A549 (cell line): Measurements from ENCODE around the gene TSFM.

Experiments used
- CEBPB ChIP-seq, 2 experiments: fragments of >200 bp in 1 of 2; sonication (Bioruptor Twin) in 1 of 2; formaldehyde crosslinking in 1 of 2; IDR thresholded peaks; 2 replicates each; pipeline ENCODE4 v1.6.1; 2012 to 2016
- EP300 ChIP-seq, 2 experiments: fragments of >200 bp; sonication (Bioruptor Twin); formaldehyde crosslinking; IDR thresholded peaks; 2 replicates in 1 of 2; 3 replicates in 1 of 2; pipeline ENCODE4 v1.6.1; 2016 to 2017
- JUN ChIP-seq, 2 experiments: fragments of >200 bp; sonication (Bioruptor Twin); formaldehyde crosslinking; IDR thresholded peaks; 2 replicates in 1 of 2; 3 replicates in 1 of 2; pipeline ENCODE4 v1.6.1; 2016 to 2017
- POLR2A ChIP-seq: IDR thresholded peaks from 2 replicates; pipeline ENCODE4 v1.6.1; 2012; ENCODE audit warnings: mild to moderate bottlenecking, low read length
- RAD21 ChIP-seq, 2 experiments: fragments of >200 bp in 1 of 2; sonication (Bioruptor Twin) in 1 of 2; formaldehyde crosslinking in 1 of 2; IDR thresholded peaks in 1 of 2; conservative IDR thresholded peaks in 1 of 2; 2 replicates in 1 of 2; 3 replicates in 1 of 2; pipeline ENCODE4 v1.6.1; 2012 to 2018; ENCODE audit warnings: inconsistent platforms in 1 of 2
- RCOR1 ChIP-seq: fragments of 150-350 bp; IDR thresholded peaks from 2 replicates; pipeline ENCODE4 v1.6.1; 2014; ENCODE audit warnings: antibody characterized with exemption, low read length, low read depth
- RNF2 ChIP-seq: fragments of 200-600 bp; sonication (generic); IDR thresholded peaks from 2 replicates; pipeline ENCODE4 v1.6.1; 2016; ENCODE audit warnings: low read depth, mild to moderate bottlenecking, antibody characterized with exemption, moderate library complexity, borderline replicate concordance
- TF ChIP-seq, protein P1 (sequence below): fragments of >200 bp; sonication (Bioruptor Twin); formaldehyde crosslinking; IDR thresholded peaks from 3 replicates; pipeline ENCODE4 v1.5.1; 2016
- TF ChIP-seq, protein P2 (sequence below): fragments of 200-600 bp; sonication (generic); IDR thresholded peaks from 2 replicates; pipeline ENCODE4 v1.6.1; 2016; ENCODE audit warnings: antibody characterized with exemption, mild to moderate bottlenecking, moderate library complexity
- TF ChIP-seq, protein P3 (sequence below): fragments of >200 bp; sonication (Bioruptor Twin); formaldehyde crosslinking; IDR thresholded peaks from 3 replicates; pipeline ENCODE4 v1.6.1; 2016
- TF ChIP-seq, protein P4 (sequence below): IDR thresholded peaks from 2 replicates; pipeline ENCODE4 v1.6.1; 2012

DNA sequence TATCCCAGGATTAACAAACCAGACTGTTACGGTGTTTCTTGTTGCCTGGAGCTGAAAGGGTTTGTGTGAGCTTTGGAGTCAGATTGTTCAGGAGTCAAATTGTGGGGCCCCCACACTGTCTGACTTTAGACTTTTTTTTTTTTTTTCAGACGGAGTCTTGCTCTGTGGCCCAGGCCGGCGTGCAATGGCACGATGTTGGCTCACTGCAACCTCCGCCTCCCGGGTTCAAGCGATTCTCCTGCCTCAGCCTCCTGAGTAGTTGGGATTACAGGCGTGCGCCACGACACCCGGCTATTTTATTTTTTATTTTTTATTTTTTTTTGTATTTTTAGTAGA is 847 bp downstream of the TSFM start:
- TF ChIP-seq, protein P1, sequence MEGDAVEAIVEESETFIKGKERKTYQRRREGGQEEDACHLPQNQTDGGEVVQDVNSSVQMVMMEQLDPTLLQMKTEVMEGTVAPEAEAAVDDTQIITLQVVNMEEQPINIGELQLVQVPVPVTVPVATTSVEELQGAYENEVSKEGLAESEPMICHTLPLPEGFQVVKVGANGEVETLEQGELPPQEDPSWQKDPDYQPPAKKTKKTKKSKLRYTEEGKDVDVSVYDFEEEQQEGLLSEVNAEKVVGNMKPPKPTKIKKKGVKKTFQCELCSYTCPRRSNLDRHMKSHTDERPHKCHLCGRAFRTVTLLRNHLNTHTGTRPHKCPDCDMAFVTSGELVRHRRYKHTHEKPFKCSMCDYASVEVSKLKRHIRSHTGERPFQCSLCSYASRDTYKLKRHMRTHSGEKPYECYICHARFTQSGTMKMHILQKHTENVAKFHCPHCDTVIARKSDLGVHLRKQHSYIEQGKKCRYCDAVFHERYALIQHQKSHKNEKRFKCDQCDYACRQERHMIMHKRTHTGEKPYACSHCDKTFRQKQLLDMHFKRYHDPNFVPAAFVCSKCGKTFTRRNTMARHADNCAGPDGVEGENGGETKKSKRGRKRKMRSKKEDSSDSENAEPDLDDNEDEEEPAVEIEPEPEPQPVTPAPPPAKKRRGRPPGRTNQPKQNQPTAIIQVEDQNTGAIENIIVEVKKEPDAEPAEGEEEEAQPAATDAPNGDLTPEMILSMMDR = no peak
- TF ChIP-seq, protein P2, sequence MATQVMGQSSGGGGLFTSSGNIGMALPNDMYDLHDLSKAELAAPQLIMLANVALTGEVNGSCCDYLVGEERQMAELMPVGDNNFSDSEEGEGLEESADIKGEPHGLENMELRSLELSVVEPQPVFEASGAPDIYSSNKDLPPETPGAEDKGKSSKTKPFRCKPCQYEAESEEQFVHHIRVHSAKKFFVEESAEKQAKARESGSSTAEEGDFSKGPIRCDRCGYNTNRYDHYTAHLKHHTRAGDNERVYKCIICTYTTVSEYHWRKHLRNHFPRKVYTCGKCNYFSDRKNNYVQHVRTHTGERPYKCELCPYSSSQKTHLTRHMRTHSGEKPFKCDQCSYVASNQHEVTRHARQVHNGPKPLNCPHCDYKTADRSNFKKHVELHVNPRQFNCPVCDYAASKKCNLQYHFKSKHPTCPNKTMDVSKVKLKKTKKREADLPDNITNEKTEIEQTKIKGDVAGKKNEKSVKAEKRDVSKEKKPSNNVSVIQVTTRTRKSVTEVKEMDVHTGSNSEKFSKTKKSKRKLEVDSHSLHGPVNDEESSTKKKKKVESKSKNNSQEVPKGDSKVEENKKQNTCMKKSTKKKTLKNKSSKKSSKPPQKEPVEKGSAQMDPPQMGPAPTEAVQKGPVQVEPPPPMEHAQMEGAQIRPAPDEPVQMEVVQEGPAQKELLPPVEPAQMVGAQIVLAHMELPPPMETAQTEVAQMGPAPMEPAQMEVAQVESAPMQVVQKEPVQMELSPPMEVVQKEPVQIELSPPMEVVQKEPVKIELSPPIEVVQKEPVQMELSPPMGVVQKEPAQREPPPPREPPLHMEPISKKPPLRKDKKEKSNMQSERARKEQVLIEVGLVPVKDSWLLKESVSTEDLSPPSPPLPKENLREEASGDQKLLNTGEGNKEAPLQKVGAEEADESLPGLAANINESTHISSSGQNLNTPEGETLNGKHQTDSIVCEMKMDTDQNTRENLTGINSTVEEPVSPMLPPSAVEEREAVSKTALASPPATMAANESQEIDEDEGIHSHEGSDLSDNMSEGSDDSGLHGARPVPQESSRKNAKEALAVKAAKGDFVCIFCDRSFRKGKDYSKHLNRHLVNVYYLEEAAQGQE = no peak
- TF ChIP-seq POLR2A (no peak), CEBPB (IDR thresholded peaks at IDR 0.05) (no peak), EP300 (IDR thresholded peaks at IDR 0.05) (no peak), RNF2 (no peak), RCOR1 (no peak), JUN (IDR thresholded peaks at IDR 0.05) (no peak), RAD21 (conservative IDR thresholded peaks at IDR 0.05 in 1 of 2, IDR thresholded peaks at IDR 0.05 in 1 of 2) (no peak)
- TF ChIP-seq, protein P3, sequence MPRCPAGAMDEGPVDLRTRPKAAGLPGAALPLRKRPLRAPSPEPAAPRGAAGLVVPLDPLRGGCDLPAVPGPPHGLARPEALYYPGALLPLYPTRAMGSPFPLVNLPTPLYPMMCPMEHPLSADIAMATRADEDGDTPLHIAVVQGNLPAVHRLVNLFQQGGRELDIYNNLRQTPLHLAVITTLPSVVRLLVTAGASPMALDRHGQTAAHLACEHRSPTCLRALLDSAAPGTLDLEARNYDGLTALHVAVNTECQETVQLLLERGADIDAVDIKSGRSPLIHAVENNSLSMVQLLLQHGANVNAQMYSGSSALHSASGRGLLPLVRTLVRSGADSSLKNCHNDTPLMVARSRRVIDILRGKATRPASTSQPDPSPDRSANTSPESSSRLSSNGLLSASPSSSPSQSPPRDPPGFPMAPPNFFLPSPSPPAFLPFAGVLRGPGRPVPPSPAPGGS = no peak
- TF ChIP-seq, protein P4, sequence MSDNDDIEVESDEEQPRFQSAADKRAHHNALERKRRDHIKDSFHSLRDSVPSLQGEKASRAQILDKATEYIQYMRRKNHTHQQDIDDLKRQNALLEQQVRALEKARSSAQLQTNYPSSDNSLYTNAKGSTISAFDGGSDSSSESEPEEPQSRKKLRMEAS = no peak
